ENCODE measurements around the gene ARSB.

ARSB gene

DNA sequence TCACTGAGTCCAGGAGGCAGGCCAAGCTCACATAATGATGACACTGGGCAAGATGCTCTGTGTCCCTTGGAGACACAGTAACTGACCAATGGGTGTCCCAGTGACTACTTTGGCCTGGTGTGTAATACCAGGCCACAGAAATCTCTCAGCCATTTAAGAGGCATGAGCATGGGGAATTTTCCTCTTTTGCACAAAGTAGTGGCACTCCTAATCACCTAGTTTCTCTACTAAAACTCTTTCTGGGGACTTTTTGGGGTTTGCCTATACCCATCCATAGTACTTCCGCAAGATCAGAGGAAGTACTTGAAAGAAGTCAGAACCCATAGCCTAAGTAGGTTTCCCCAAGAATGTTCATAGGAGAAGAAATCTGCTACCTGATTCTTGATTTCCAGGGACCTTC, 161.9 kb downstream of the ARSB start:
- H3K4me1 Mint-ChIP-seq = no peaks in the 10 kb centered on the region
- H3K27ac Mint-ChIP-seq = no peak overlapping the region
- H3K36me3 Mint-ChIP-seq = no peaks in the 10 kb centered on the region
- DNase-seq (ENCODE audit: low spot score in 2 of 2) (no peak), ATAC-seq (no peak)
- no peaks in the 10 kb centered on the region for H3K9me3 Mint-ChIP-seq
- H3K4me3 Mint-ChIP-seq = no peak overlapping the region

DNA sequence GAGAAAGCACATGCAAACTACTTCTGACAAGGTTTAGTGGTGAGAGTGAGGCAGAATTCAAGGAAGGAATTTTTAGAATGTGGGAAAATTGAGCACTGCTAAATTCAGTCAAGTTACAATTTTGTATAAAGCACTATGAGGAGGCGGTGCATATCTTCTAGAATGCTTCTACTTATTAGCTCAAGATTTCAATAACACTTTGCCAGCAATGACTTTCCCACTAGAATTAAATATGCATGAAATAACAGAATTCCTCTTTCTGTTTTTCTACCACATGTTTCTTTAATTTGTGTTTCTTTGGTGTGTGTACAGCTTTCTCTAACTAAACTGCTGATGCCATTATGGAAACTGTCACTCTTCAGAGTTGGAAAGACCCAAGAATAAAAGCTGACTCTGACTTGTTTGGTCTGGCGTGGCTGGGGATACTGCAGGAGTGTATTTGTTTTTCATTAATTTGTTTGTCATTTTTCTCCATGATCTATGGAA, 163.5 kb downstream of the ARSB start:
- Mint-ChIP-seq H3K4me1 (no peaks in the 10 kb centered on the region), H3K36me3 (no peaks in the 10 kb centered on the region), H3K4me3 (no peak overlapping the region), H3K9me3 (no peaks in the 10 kb centered on the region), H3K27ac (no peak overlapping the region)
- no peak for DNase-seq (ENCODE audit: low spot score in 2 of 2)
- no peak for ATAC-seq

DNA sequence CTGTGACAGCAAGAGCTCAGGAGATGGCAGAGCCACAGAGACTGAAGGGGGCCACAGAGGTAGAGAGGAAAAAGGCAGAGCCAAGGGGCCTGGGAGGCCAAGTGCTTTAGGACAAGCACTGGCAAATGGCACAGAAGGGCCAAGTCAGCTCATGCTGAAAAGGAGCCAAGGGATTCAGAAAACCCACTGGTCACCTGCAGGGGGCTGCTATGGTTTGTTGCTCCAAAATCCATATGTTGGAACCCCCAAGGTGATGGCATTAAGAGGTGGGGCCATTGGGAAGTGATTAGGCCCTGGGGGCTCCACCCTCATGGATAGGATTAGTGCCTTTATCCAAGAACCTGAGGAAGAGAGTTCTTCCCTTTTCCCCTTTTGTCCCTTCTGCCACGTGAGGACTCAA, 165.4 kb downstream of the ARSB start:
- H3K36me3 Mint-ChIP-seq = no peaks in the 10 kb centered on the region
- no peak overlapping the region for H3K4me3 Mint-ChIP-seq
- DNase-seq (ENCODE audit: low spot score in 2 of 2) = no peak
- ATAC-seq = no peak
- no peaks in the 10 kb centered on the region for H3K9me3 Mint-ChIP-seq
- H3K27ac Mint-ChIP-seq = no peak overlapping the region
- no peaks in the 10 kb centered on the region for H3K4me1 Mint-ChIP-seq

DNA sequence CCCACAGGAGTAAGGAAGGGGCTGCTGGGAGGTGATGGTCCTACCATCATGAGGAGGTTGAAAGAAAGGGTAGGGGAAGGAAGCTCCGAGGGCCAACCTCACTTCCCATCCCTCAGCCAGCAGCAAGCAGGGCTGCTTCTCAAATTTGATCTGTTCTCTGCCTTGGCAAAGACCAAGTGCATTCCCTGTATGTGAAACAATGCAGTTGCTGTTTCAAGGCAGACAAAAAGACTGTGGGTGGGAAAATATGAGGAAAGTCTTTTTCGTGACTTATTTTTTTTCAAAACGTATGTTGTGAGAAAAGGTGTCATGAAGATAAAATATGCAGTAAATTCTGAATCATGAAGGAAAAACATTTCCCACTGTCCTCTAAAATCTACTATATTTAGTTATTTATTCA, 165.9 kb downstream of the ARSB start:
- no peaks in the 10 kb centered on the region for H3K4me1 Mint-ChIP-seq
- H3K36me3 Mint-ChIP-seq = no peaks in the 10 kb centered on the region
- no peak overlapping the region for H3K4me3 Mint-ChIP-seq
- no peaks in the 10 kb centered on the region for H3K9me3 Mint-ChIP-seq
- ATAC-seq = no peak
- H3K27ac Mint-ChIP-seq = no peak overlapping the region
- no peak for DNase-seq (ENCODE audit: low spot score in 2 of 2)

DNA sequence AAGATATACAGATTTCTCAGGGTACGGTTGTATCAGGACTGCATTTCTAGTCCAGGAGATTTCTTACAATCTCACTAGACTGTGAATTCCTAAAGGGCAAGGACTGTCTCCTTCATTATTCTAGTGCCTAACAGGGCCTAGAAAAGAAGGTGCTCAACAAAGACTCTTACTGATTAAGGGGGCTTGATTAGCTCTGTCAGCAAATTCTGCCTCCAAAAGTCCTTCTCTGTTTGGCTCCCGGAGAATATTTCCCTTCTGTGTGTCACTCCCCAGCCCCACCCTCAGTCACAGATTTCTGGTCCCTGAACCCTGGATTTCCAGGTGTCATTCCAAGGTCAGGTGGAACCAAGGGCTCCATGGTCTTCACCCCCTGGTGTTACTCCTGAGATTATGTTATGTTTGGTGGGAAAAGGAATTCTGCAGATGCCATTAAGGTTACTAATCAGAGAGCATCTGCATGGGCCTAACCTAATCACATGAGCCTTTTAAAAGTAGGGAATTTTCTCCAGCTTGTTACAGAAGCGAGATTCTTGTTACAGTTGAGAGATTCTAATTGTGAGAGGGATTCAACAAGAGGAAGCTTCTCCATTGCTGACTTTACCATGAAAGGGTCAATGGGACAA, 168.9 kb downstream of the ARSB start:
- Mint-ChIP-seq H3K4me3 (no peak overlapping the region), H3K4me1 (no peaks in the 10 kb centered on the region), H3K27ac (no peak overlapping the region), H3K9me3 (no peaks in the 10 kb centered on the region), H3K36me3 (no peaks in the 10 kb centered on the region)
- DNase-seq (ENCODE audit: low spot score in 2 of 2) (no peak), ATAC-seq (no peak)

DNA sequence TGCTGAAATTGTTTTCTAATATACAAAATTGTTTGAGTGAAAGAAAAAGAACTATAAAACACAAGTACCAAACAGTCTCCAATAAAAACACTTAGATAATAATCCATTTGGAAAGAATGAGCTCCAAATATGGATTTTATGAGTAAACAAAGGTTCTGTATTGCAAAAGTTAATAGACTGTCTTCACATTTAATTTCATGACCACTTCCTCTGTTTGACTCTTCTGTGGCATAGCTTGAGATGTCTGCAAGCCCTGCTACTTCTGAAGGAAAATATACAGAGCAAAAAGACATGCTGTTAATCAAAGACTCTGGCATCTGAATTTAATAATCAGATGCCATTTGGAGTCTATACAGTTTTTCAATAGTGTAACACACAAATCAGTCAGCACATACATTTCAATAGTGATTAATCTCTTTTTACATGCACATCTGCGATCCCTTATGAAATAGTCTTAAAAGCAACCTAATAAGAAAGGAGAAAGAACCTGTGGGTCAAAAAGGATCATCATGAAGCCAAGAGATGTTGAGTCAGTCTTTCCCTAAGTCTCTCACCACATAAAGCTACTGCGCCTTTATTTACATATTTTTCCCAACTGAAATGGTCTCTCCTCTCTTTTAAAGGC, 171.1 kb downstream of the ARSB start:
- H3K4me3 Mint-ChIP-seq = no peak overlapping the region
- H3K4me1 Mint-ChIP-seq = no peaks in the 10 kb centered on the region
- no peaks in the 10 kb centered on the region for H3K36me3 Mint-ChIP-seq
- no peaks in the 10 kb centered on the region for H3K9me3 Mint-ChIP-seq
- ATAC-seq (no peak), DNase-seq (ENCODE audit: low spot score in 2 of 2) (no peak)
- H3K27ac Mint-ChIP-seq = no peak overlapping the region

DNA sequence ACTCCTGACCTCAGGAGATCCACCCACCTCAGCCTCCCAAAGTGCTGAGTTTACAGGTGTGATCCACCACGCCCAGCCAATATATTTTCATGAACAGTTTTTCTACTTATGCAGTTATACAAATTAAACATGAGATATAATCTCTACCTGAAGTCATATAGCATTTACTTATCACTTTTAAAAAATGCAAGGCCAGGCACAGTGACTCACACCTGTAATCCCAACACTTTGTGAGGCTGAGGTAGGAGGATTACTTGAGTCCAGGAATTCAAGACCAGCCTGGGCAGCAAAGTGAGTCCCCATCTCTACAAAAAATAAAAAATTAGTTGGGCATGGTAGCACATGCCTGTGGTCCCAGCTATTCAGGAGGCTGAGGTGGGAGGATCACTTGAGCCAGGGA, 171.8 kb downstream of the ARSB start:
- DNase-seq (ENCODE audit: low spot score in 2 of 2) (no peak), ATAC-seq (no peak)
- Mint-ChIP-seq H3K9me3 (no peaks in the 10 kb centered on the region), H3K27ac (no peak overlapping the region), H3K36me3 (no peaks in the 10 kb centered on the region), H3K4me1 (no peaks in the 10 kb centered on the region), H3K4me3 (no peak overlapping the region)

DNA sequence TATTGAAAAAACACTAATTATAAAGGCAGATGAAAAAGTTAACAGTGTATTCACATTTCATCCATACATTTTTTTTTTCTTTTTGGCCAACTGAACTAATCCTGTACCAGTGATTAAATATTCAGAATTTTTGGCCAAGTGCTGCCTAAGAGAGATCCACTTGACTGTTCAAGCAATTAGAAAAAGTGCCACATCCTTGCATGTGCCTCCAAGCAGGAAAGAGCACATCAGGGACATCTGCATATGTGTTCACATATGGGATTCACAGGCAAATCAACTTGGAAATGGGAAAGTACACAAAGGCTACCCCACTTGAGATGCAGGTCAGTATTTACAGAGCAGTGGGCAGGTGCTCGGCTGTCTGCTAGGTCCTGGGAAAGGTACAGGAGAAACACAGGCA, 173.2 kb downstream of the ARSB start:
- no peaks in the 10 kb centered on the region for H3K9me3 Mint-ChIP-seq
- H3K27ac Mint-ChIP-seq = no peak overlapping the region
- no peak overlapping the region for H3K4me3 Mint-ChIP-seq
- H3K36me3 Mint-ChIP-seq = no peaks in the 10 kb centered on the region
- H3K4me1 Mint-ChIP-seq = no peaks in the 10 kb centered on the region
- DNase-seq (ENCODE audit: low spot score in 2 of 2) (no peak), ATAC-seq (no peak)

DNA sequence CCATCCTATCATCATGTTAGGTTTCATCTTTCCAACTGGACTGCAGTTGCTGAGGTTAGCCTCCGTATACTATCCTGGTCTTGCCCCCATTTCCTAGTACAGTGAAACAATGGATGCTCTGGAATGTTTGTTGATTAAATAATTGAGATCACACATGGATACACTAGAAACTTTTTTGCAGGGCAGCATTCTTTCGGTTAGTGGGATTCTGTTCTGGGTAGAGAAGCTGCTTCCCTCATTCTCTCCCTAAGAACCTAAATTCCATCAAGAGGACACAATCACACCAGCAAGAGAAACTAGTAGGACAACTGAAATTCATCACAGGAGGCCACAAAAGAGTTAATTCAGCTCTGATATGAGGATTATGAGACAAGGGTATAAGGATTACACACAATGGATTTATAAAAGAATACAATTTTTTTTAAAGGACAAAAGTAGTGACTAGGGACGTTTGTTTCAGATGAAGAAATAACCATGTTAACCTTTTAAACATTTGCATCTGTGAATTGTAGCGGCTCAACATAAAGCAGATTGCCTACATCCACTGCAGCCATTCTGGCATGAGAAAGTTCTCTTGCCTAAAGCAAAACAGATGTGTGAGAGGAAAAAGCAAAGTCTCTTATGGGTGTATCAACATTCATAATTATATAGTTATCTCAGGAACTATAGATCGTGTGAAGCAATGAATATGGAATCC, 173.8 kb downstream of the ARSB start:
- Mint-ChIP-seq H3K36me3 (no peaks in the 10 kb centered on the region), H3K9me3 (no peaks in the 10 kb centered on the region), H3K4me3 (no peak overlapping the region), H3K4me1 (no peaks in the 10 kb centered on the region), H3K27ac (no peak overlapping the region)
- ATAC-seq (no peak), DNase-seq (ENCODE audit: low spot score in 2 of 2) (no peak)

DNA sequence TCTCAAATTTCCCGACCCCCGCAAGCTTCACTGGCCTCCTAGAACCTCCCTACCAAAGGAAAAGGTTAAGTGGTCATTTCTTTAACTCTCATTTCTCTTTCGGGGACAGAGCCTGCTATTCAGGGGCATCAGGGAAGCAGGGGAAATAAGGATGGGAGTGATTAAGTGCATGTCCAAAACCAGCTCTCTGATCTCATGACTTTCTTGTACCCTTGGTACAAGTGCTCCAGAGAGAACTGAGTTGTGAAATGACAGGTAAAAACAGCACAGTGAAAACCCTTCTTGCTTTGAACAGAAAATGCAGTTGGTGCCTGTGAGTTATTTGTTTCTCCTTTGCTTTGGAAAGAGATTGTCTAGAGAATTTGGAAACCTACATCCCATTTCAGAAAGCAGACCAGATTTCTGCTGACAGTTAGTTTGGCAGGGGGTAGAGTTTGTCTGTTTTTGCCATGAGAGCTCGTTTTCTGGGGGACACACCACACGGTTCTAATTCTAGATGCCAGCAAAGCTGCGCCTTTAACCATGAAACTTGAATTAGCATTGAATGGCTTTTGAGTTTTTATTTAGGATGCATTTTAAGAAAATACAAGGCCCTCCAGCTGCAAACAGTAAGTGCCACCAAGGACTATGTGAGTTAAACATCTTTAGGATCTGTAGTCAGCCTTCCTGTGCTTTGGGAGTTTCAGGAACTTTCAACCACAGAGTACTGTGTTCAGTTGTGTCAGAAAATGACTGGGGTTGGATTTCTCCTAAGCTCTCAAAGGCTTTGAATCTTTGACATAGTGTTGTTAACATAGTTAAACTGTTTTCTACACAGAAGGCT, 174.8 kb downstream of the ARSB start:
- Mint-ChIP-seq H3K4me3 (no peak overlapping the region), H3K4me1 (no peaks in the 10 kb centered on the region), H3K27ac (no peak overlapping the region), H3K36me3 (no peaks in the 10 kb centered on the region), H3K9me3 (no peaks in the 10 kb centered on the region)
- DNase-seq (ENCODE audit: low spot score in 2 of 2) (no peak), ATAC-seq (no peak)

DNA sequence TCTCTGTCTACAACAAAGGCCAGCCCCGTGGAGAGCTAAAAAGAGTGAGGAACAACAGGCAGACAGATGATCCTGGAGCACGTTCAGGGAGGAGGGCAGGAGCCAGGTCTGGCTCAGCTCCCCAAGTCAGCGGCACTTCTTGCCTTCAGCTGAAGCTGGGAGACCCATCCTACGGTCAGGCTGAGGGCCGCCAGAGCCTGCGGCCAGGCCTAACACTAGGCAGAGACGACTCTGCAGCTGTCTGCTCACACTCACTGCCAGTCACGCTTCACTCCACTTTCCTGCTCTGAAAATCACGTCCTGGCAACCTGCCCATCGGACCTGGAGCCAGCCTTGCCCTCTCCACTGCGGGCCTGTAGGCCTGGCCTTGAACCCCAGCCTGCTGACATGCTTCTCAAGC, 175.7 kb downstream of the ARSB start:
- DNase-seq (ENCODE audit: low spot score in 2 of 2) = no peak
- H3K36me3 Mint-ChIP-seq = no peaks in the 10 kb centered on the region
- no peaks in the 10 kb centered on the region for H3K9me3 Mint-ChIP-seq
- ATAC-seq = no peak
- no peaks in the 10 kb centered on the region for H3K4me1 Mint-ChIP-seq
- H3K4me3 Mint-ChIP-seq = no peak overlapping the region
- H3K27ac Mint-ChIP-seq = no peak overlapping the region

DNA sequence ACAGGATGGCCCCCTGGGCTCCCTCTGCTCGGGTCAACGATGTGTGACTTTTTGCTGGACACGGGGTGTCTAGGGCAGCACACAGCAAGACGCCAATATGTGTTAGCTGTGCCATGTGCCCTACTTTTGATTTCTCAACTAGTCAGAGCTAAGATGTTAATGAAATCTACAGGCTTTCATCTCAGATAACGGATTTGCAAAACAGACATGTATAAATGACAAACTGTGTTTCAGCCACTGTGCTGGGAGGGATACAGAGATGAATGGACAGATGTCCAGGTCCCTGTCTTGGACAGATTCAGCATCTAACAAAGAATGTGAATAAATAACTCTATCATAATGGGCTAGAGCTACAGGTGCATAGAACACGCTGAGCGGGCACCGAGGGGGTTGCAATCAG, 176.3 kb downstream of the ARSB start:
- Mint-ChIP-seq H3K36me3 (no peaks in the 10 kb centered on the region), H3K4me1 (no peaks in the 10 kb centered on the region), H3K4me3 (no peak overlapping the region), H3K27ac (no peak overlapping the region), H3K9me3 (no peaks in the 10 kb centered on the region)
- ATAC-seq (no peak), DNase-seq (ENCODE audit: low spot score in 2 of 2) (no peak)

DNA sequence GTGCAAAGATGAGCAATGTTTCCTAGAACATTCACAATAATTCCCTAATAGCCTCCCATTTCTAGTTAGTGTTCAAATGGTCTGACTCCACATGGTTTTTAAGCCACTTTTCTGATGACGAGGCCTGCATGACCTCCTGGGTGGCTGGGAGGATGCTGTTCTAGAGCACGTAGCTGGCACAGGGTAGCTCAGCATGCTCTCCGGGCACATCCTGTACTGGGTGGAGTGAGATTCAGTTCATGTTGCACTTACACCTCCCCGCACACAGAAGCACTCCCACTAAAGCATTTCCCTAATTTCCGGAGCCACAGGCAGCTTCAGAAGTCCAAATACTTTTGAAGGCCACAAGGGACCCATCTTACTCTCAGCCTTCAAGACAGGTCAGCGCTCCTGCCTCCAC, 176.7 kb downstream of the ARSB start:
- Mint-ChIP-seq H3K9me3 (no peaks in the 10 kb centered on the region), H3K4me1 (no peaks in the 10 kb centered on the region), H3K4me3 (no peak overlapping the region), H3K27ac (no peak overlapping the region), H3K36me3 (no peaks in the 10 kb centered on the region)
- DNase-seq (ENCODE audit: low spot score in 2 of 2) (no peak), ATAC-seq (no peak)

DNA sequence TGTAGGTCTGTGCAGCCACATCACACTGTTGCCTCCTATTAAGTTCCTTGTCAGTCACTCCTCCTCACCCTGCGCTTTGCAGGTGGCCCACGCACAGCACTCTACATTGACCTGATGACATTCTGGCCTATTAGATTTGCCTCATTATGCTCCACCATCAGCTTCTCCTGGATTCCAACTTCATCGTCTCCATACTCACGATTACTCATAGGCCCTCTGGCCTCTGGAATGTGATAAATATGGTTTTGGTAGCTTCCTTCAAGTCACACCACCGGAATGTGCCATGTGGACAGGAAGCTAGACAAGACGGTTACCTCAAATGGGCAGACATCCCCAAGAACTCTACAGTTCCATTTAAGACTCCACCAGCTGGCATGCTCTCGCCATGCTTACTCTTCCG, 178.6 kb downstream of the ARSB start:
- Mint-ChIP-seq H3K36me3 (no peaks in the 10 kb centered on the region), H3K4me3 (no peak overlapping the region), H3K27ac (no peak overlapping the region), H3K4me1 (no peaks in the 10 kb centered on the region), H3K9me3 (peaks cover 6% of the 10 kb centered on the region)
- ATAC-seq = no peak
- DNase-seq (ENCODE audit: low spot score in 2 of 2) = no peak

DNA sequence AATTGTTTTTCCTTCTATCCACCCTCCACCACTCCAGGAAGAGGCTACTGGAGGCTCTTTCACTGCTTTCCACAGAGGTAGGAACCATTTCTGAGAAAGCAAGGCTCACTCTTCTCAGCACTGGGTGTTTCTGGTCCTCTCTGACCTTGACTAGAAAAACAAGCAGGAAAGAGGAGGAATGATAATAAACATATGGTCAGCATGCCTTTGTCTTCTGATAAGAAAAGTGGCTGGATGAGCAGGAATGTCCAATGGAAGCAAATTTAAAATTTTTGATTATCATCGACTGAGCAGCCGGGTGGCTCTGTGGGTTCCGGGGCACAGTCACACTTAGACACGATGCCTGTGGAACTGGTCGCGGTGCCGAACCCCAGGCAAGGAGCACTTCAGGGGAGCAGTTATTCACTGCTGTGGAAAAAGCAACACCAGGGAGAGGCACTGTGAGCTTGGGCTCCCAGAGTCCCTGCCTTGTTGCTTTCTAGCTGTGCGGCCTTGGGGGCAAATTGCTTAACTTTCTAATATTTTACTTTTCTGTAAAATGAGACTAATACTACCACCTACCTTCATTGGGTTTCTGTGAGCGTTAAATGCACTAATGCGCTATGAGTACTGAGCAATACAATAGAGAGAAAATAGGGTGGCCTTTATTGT, 179.5 kb downstream of the ARSB start:
- no peak for ATAC-seq
- no peak overlapping the region for H3K4me3 Mint-ChIP-seq

More for the DNA sequence above, 179.5 kb downstream of the ARSB start:
- Mint-ChIP-seq H3K9me3 (peaks cover 11% of the 10 kb centered on the region), H3K27ac (no peak overlapping the region), H3K36me3 (no peaks in the 10 kb centered on the region), H3K4me1 (no peaks in the 10 kb centered on the region)
- DNase-seq (ENCODE audit: low spot score in 2 of 2) = no peak
